G401 (cell line): ENCODE results near the gene ERI2. TPM values are rescaled to one million over a fixed set of nuclear protein-coding genes. Genes with fewer than 3 reads are reported as not detected.

Source experiments
- total RNA-seq: library from RNA; depleted of rRNA; stranded (reverse); fragments of >200 nt; shearing (Covaris generic); gene quantifications from 2 replicates; pipeline ENCODE4 v1.2.3, GENCODE V29; 2014; rRNA removed

Gene ERI2
- total RNA-seq, 1 experiment from 2014 or later = 12.6 TPM

Other genes starting within 250 kb of the ERI2 start
- not detected in 2 replicates for gene ACSM2B, start 230.1 kb downstream of the ERI2 start, total RNA-seq
- gene ACSM1, start 108.8 kb downstream of the ERI2 start, total RNA-seq = not detected in 2 replicates
- 34.2 and 37.6 TPM in 2 replicates for gene THUMPD1, start 64.7 kb downstream of the ERI2 start, total RNA-seq
- 0.78 TPM in 1 of 2 replicates, not detected in the other for gene ACSM3, start 42.5 kb downstream of the ERI2 start, total RNA-seq
- gene REXO5, start 55 bp upstream of the ERI2 start, total RNA-seq = 8.7 and 9.8 TPM in 2 replicates
- 3.4 and 8.6 TPM in 2 replicates for gene DCUN1D3, start 93.9 kb upstream of the ERI2 start, total RNA-seq
- gene LYRM1, start 94.3 kb upstream of the ERI2 start, total RNA-seq = 59.0 and 88.5 TPM in 2 replicates